ENCODE data around the gene CDH19.

CDH19 gene

GRCh38 chr18:66603941-66604627 lies at the start of gene CDH19:
Gene CDH19 (minus strand): TSS chr18:66604090. CDS start chr18:66572204, 31,886 bp downstream.
- H3K9me3 ChIP-seq: no peaks in the 10 kb centered on the region
- H3K4me1 ChIP-seq: no peaks in the 10 kb centered on the region
- in situ Hi-C loops (cut with MboI; ENCODE audit: low sequenced_read_pairs): no loop called here
- no peak within 1 kb of the TSS for H3K4me3 ChIP-seq
- H3K36me3 ChIP-seq (replicated peaks): no peaks in the 10 kb centered on the region
- no peaks in the 10 kb centered on the region for H3K27me3 ChIP-seq (ENCODE audit: low read depth)
- no peak for DNase-seq (ENCODE audit: low spot score in 2 of 2)

- H3K36me3 ChIP-seq (replicated peaks): no peaks in the 10 kb centered on the region
- no peak for DNase-seq (ENCODE audit: low spot score in 2 of 2)
- peaks cover 9% of the 10 kb centered on the region for H3K4me1 ChIP-seq
- H3K4me3 ChIP-seq: no peak overlapping the region
- no peaks in the 10 kb centered on the region for H3K27me3 ChIP-seq (ENCODE audit: low read depth)
- H3K9me3 ChIP-seq: no peaks in the 10 kb centered on the region
- in situ Hi-C loops (cut with MboI; ENCODE audit: low sequenced_read_pairs): no loop called here
These were observed 43.8 kb upstream of the CDH19 start for GRCh38 chr18:66647671-66648070.

GRCh38 chr18:66646609-66647008 lies 42.7 kb upstream of the CDH19 start:
- DNase-seq (ENCODE audit: low spot score in 2 of 2): no peak
- in situ Hi-C loops (cut with MboI; ENCODE audit: low sequenced_read_pairs): no loop called here

GRCh38 chr18:66645983-66646382 lies 42.1 kb upstream of the CDH19 start:
- peaks cover 9% of the 10 kb centered on the region for H3K4me1 ChIP-seq
- no peaks in the 10 kb centered on the region for H3K36me3 ChIP-seq (replicated peaks)
- H3K27me3 ChIP-seq (ENCODE audit: low read depth): no peaks in the 10 kb centered on the region
- DNase-seq (ENCODE audit: low spot score in 2 of 2): peak in 1 of 2 experiments; percentile 60
- in situ Hi-C loops (cut with MboI; ENCODE audit: low sequenced_read_pairs): no loop called here
- no peaks in the 10 kb centered on the region for H3K9me3 ChIP-seq
- no peak overlapping the region for H3K4me3 ChIP-seq

More at GRCh38 chr18:66646609-66647008, 42.7 kb upstream of the CDH19 start:
- Histone ChIP-seq H3K9me3 (no peaks in the 10 kb centered on the region), H3K4me3 (no peak overlapping the region), H3K27me3 (ENCODE audit: low read depth) (no peaks in the 10 kb centered on the region), H3K4me1 (peaks cover 9% of the 10 kb centered on the region), H3K36me3 (replicated peaks) (no peaks in the 10 kb centered on the region)

GRCh38 chr18:66641056-66641455 lies 37.2 kb upstream of the CDH19 start:
- H3K9me3 ChIP-seq: no peaks in the 10 kb centered on the region

GRCh38 chr18:66640431-66640830 lies 36.5 kb upstream of the CDH19 start:
- Histone ChIP-seq H3K27me3 (ENCODE audit: low read depth) (no peaks in the 10 kb centered on the region), H3K4me3 (no peak overlapping the region), H3K9me3 (no peaks in the 10 kb centered on the region), H3K4me1 (no peaks in the 10 kb centered on the region), H3K36me3 (replicated peaks) (no peaks in the 10 kb centered on the region)
- DNase-seq (ENCODE audit: low spot score in 2 of 2): no peak
- in situ Hi-C loops (cut with MboI; ENCODE audit: low sequenced_read_pairs): no loop called here

More at GRCh38 chr18:66641056-66641455, 37.2 kb upstream of the CDH19 start:
- H3K36me3 ChIP-seq (replicated peaks): no peaks in the 10 kb centered on the region
- no peak overlapping the region for H3K4me3 ChIP-seq
- DNase-seq (ENCODE audit: low spot score in 2 of 2): no peak
- no peaks in the 10 kb centered on the region for H3K27me3 ChIP-seq (ENCODE audit: low read depth)
- peaks cover 5% of the 10 kb centered on the region for H3K4me1 ChIP-seq
- in situ Hi-C loops (cut with MboI; ENCODE audit: low sequenced_read_pairs): no loop called here

GRCh38 chr18:66638856-66639629 lies 35.2 kb upstream of the CDH19 start:
- Histone ChIP-seq H3K4me3 (no peak overlapping the region), H3K4me1 (no peaks in the 10 kb centered on the region), H3K36me3 (replicated peaks) (no peaks in the 10 kb centered on the region), H3K9me3 (no peaks in the 10 kb centered on the region), H3K27me3 (ENCODE audit: low read depth) (no peaks in the 10 kb centered on the region)
- no peak for DNase-seq (ENCODE audit: low spot score in 2 of 2)
- in situ Hi-C loops (cut with MboI; ENCODE audit: low sequenced_read_pairs): no loop called here

GRCh38 chr18:66635342-66635741 lies 31.5 kb upstream of the CDH19 start:
- no peaks in the 10 kb centered on the region for H3K9me3 ChIP-seq
- DNase-seq (ENCODE audit: low spot score in 2 of 2): no peak
- in situ Hi-C loops (cut with MboI; ENCODE audit: low sequenced_read_pairs): no loop called here
- H3K4me1 ChIP-seq: no peaks in the 10 kb centered on the region
- no peaks in the 10 kb centered on the region for H3K27me3 ChIP-seq (ENCODE audit: low read depth)
- no peak overlapping the region for H3K4me3 ChIP-seq
- H3K36me3 ChIP-seq (replicated peaks): no peaks in the 10 kb centered on the region

GRCh38 chr18:66632756-66633155 lies 28.9 kb upstream of the CDH19 start:
- H3K27me3 ChIP-seq (ENCODE audit: low read depth): no peaks in the 10 kb centered on the region
- H3K36me3 ChIP-seq (replicated peaks): no peaks in the 10 kb centered on the region
- DNase-seq (ENCODE audit: low spot score in 2 of 2): no peak
- no peaks in the 10 kb centered on the region for H3K9me3 ChIP-seq
- in situ Hi-C loops (cut with MboI; ENCODE audit: low sequenced_read_pairs): no loop called here
- no peak overlapping the region for H3K4me3 ChIP-seq
- no peaks in the 10 kb centered on the region for H3K4me1 ChIP-seq

GRCh38 chr18:66630831-66631230 lies 26.9 kb upstream of the CDH19 start:
- DNase-seq (ENCODE audit: low spot score in 2 of 2): no peak
- H3K4me3 ChIP-seq: no peak overlapping the region
- H3K27me3 ChIP-seq (ENCODE audit: low read depth): no peaks in the 10 kb centered on the region
- no peaks in the 10 kb centered on the region for H3K4me1 ChIP-seq
- no peaks in the 10 kb centered on the region for H3K36me3 ChIP-seq (replicated peaks)
- in situ Hi-C loops (cut with MboI; ENCODE audit: low sequenced_read_pairs): no loop called here
- no peaks in the 10 kb centered on the region for H3K9me3 ChIP-seq

GRCh38 chr18:66623821-66624220 lies 19.9 kb upstream of the CDH19 start:
- Histone ChIP-seq H3K4me3 (no peak overlapping the region), H3K36me3 (replicated peaks) (no peaks in the 10 kb centered on the region), H3K27me3 (ENCODE audit: low read depth) (no peaks in the 10 kb centered on the region), H3K4me1 (peaks cover 5% of the 10 kb centered on the region), H3K9me3 (no peaks in the 10 kb centered on the region)
- in situ Hi-C loops (cut with MboI; ENCODE audit: low sequenced_read_pairs): no loop called here
- DNase-seq (ENCODE audit: low spot score in 2 of 2): no peak

- DNase-seq (ENCODE audit: low spot score in 2 of 2): peak; percentile 32 to 65
- Histone ChIP-seq H3K27me3 (ENCODE audit: low read depth) (no peaks in the 10 kb centered on the region), H3K4me3 (no peak overlapping the region), H3K4me1 (peaks cover 5% of the 10 kb centered on the region), H3K36me3 (replicated peaks) (no peaks in the 10 kb centered on the region), H3K9me3 (no peaks in the 10 kb centered on the region)
- in situ Hi-C loops (cut with MboI; ENCODE audit: low sequenced_read_pairs): no loop called here
These were observed 18.1 kb upstream of the CDH19 start for GRCh38 chr18:66621816-66622576.

GRCh38 chr18:66616523-66616983 lies 12.7 kb upstream of the CDH19 start:
- in situ Hi-C loops (cut with MboI; ENCODE audit: low sequenced_read_pairs): no loop called here
- H3K27me3 ChIP-seq (ENCODE audit: low read depth): no peaks in the 10 kb centered on the region
- no peaks in the 10 kb centered on the region for H3K9me3 ChIP-seq
- H3K4me1 ChIP-seq: no peaks in the 10 kb centered on the region
- H3K4me3 ChIP-seq: no peak overlapping the region
- DNase-seq (ENCODE audit: low spot score in 2 of 2): peak; percentile 21 to 46
- no peaks in the 10 kb centered on the region for H3K36me3 ChIP-seq (replicated peaks)

- no peak for DNase-seq (ENCODE audit: low spot score in 2 of 2)
- Histone ChIP-seq H3K4me3 (no peak overlapping the region), H3K27me3 (ENCODE audit: low read depth) (no peaks in the 10 kb centered on the region), H3K36me3 (replicated peaks) (no peaks in the 10 kb centered on the region), H3K9me3 (no peaks in the 10 kb centered on the region), H3K4me1 (no peaks in the 10 kb centered on the region)
- in situ Hi-C loops (cut with MboI; ENCODE audit: low sequenced_read_pairs): no loop called here
These were observed 11.3 kb upstream of the CDH19 start for GRCh38 chr18:66615176-66615575.
